ENCODE data around the gene BCAS1. TPM values are rescaled to one million over a fixed set of nuclear protein-coding genes. Genes with fewer than 3 reads are reported as not detected.

Gene BCAS1
- total RNA-seq, 2 donors from 2014 or later: not detected

DNA sequence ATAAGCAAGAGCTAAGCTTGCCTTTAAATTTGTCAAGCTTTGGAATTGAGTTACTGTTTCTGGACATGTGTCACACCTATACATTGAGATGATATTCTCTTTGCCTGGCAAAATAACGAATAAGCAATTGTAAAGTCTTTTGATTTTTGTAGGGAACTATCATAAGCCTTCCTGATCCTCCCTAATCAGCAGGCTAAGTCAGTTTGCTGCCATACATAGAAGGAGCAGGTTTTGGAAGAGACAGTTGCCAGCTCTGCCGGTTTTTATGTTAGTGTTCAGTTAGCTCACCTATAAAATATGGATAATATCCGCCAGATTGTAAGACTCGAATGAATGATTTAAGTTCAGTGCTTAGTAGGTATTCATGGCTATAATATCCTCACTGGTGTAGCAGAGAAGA lies 34.4 kb upstream of the BCAS1 start:
- intact Hi-C loops (cut with DNase I): loop anchor here in 1 of 2 donors (10.0 kb wide), 1 partner anchor 540 kb away; no protein-coding TSS in a partner anchor
- DNase-seq (no peak), ATAC-seq (no peak)

DNA sequence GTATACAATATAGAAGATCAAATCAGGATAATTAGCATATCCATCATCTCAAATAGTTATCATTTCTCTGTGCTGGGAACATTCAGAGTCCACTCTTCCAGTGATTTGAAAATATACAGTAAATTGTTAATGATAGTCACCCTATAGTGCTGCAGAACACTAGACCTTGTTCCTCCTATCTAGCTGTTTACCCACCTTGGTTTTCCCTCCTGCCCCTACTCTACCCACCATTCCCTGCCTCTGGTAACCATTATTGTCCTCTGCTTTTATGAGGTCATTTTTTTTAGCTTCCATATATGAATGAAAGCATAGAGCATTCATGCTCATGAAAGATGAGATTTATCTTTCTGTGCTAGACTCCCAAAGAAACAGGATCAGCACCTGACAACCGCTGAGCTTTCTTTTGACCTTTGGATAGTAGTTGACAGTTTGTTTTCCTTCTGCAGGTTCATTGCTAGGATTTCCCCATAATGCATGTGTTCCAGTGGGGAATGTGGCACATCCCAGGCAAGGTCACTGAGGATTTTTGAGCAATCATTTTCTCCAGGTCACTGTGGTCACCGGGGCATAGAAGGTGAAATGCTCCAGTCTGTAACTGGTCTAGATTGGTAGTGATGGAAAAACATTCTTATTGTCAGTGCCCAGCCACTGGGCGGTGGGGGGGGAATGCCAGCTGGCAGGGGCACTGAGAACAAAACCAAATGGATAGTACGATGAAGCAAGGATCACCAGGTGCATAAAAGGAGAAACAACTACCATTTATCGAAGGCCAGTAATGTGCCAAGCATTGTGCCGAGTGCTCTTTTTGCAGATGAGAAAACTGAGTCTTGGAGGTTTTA lies 33.6 kb upstream of the BCAS1 start:
- DNase-seq: no peak
- intact Hi-C loops (cut with DNase I): loop anchor here in 1 of 2 donors (10.0 kb wide), 1 partner anchor 541 kb away; no protein-coding TSS in a partner anchor
- no peak for ATAC-seq

DNA sequence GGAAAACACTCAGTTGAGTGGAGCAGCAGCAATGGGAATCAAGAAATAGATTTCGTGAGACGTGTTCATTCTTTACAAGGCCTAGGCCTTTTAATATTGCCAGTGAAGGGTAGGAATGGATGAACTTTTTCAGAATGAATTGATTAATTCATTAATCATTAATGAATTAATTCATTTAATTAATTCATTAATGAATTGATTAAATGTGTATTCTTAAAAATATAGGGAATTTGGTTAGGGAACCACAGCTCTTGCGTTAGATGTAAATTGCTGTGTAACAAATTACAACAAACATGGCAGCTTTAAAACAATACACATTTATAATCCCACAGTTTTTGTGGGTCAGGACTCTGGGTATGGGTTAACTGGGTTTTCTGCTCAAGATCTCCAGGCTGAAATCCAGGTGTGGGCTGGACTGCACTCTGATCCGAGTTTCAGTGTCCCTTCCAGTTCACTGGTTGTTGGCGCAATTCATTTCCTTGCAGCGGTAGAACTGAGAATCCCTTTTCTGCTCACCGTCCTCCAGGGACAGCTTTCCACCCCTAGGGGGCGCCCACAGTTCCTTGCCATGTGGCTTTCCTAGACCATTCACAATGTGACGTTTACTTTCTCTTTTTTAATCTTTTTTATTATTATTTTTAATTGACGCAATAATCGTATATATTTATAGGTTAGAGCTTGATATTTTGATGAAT lies 32.8 kb upstream of the BCAS1 start:
- peak in 1 of 2 donors; percentile 52 for ATAC-seq
- DNase-seq: peak; percentile 72
- intact Hi-C loops (cut with DNase I): loop anchor here in 1 of 2 donors (10.0 kb wide), 1 partner anchor 542 kb away; no protein-coding TSS in a partner anchor

DNA sequence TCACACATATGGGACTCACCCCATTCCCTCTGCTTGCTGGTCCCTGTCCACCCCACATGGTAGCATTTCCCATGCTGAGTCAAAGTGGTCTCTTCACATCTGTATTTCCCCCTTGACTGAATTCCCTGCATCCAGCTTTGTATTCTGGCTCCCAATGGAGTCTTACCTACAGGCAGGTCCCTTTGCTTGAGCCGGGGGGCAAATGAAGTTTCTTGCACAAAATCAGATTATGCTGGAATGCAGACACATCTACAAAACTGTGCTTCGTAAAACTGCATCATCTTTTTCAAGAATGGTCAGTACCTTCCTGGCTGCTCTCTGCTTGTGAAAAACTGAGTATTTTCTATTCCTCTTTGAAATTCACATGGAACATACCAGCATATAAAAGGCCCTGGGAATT lies 32.1 kb upstream of the BCAS1 start:
- DNase-seq (no peak), ATAC-seq (no peak)
- intact Hi-C loops (cut with DNase I): loop anchor here in 1 of 2 donors (10.0 kb wide), 1 partner anchor 542 kb away; no protein-coding TSS in a partner anchor

DNA sequence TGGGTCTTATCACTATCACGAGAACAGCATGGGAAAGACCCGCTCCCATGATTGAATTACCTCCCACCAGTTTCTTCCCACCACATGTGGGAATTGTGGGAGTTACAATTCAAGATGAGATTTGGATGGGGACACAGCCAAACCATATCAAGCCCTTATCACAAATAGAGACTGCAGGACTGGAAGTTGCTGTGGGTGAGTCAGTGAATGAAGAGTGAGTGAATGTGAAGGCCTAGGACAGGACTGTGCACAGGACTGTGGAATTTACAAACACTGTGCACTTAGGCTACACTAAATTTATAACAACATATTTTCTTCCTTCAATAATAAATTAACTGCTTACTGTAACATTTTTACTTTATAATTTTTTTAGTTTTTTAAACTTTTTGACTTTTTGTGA lies 30.2 kb upstream of the BCAS1 start:
- ATAC-seq (no peak), DNase-seq (no peak)
- intact Hi-C loops (cut with DNase I): loop anchor here in 1 of 2 donors (10.0 kb wide), 1 partner anchor 544 kb away; no protein-coding TSS in a partner anchor

DNA sequence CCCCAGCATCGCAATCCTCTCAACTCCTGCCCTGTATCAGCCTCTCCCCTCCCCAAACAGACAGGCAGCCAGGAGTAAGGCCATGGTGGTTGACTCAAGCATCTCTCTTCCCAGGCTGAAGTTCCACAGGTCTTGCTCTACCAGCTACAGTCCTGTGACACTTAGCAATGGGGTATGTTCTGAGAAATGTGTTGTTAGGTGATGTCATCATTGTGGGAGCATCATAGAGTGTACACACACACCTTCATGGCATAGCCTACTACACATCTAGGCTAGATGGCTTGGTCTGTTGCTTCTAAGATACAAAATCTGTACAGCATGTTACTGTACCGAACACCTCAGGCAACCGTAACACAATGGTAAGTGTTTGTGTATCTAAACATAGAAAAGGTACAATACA lies 29.5 kb upstream of the BCAS1 start:
- DNase-seq: no peak
- ATAC-seq: no peak
- intact Hi-C loops (cut with DNase I): loop anchor here in 1 of 2 donors (10.0 kb wide), 1 partner anchor 545 kb away; no protein-coding TSS in a partner anchor

DNA sequence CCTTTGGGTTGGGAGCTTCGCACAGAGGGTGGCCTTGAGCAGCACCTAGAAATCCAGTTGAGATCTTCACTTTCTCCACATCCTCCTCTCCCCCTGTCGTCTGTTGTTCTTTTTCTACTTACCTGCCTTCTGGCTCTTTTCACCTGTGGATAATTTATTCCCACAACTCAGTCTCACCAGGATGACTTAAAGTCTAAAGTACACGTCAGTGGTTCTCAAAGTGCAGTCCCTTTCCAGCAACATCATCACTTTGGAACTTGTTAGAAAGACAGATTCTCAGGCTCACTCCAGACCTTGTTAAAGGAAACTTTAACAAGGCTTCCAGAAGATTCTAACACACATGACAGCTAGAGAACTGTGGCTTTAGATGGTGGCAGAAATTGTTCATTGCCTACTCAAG lies 27.7 kb upstream of the BCAS1 start:
- intact Hi-C loops (cut with DNase I): no loop called here
- DNase-seq (no peak), ATAC-seq (no peak)

DNA sequence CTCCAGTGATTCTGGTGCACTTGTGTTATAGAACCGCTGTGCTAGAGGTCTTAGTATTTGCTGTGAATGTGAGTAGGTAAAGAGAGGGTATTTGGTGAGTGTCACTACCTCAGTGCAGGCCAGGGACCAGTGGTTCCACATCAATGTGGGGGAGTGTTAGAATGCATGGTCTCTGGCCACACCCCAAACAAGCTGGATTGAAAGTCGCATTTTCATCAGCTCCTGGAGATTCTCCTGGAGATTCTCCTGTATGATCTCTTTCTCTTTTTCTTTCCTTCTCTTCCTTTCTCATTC lies 26.8 kb upstream of the BCAS1 start:
- DNase-seq (no peak), ATAC-seq (no peak)
- intact Hi-C loops (cut with DNase I): loop anchor here in 1 of 2 donors (2.0 kb wide), 2 partner anchors 102 to 550 kb away; no protein-coding TSS in a partner anchor

DNA sequence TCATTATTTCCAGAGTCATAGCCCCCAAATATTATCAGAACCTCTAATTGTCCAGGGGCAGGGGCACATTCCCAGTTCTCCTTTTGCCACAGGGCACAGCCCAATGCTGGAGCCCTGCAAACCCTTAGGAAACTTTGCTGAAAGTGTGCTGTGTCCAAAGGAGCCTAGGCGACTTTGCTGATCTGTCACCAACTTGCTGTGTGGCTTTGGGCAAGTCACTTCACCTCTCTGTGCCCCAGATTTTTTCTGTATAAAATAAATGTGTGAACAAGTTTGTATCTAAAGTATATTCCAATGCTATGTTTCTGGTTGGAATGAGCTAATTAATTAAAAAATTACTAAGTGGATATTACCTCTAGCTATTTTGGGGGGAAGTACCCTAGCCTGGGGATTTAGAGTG lies 25.4 kb upstream of the BCAS1 start:
- ATAC-seq (no peak), DNase-seq (no peak)
- intact Hi-C loops (cut with DNase I): loop anchor here in 1 of 2 donors (2.0 kb wide), 2 partner anchors 103 to 551 kb away; no protein-coding TSS in a partner anchor

DNA sequence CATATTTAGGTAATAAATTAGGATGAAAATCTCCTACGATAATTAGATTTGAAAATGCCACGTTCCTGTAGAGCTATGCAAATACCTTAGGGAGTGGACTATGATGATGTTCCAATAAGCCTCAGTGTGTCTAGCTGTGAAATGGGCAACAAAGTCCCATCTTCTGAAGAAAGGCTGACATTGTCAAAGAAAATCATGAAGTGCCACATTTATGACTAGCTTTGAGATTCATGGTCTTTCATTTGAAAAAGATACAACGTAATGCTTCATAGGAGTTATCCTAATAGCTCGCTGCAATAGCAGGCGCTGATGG lies 23.8 kb upstream of the BCAS1 start:
- ATAC-seq (no peak), DNase-seq (no peak)
- intact Hi-C loops (cut with DNase I): no loop called here

DNA sequence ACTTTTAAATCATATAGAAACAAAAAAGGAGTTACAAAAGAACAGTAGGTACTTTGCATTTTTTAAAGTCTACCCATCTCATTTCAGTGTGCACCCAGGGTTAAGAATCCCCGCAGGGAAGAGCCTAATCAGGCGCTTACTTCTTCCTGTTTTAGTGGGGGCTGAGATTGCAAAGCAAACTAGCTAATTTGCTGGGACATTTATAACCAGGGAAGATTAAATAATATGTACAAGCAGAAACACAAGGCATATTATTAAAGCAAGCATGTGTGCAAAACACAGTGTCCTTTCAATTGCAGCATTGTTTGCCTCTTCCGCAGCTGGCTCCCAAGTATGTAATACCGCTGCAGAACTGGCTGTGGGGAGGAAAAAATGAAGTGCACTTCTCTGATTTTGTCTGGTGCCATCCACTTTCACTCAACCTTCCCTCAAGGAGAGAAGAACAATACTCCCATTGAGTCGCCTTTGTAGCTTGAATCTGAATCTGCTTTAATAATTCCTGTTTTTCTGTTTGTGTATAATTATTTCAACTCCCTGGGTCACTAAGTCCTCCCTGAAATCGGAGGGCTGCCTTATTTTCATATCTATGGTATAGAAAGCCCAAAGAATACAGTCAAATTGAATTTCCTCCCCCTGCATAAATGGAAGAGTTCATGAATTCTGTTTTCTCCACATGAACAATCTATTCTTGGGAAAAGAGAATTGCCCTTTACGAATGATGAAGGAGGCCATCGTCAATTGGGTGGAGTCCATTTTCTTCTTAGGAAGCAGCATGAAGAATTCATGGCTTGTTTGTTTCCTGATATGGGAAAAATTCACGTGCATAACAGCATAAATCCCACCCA lies 23.3 kb upstream of the BCAS1 start:
- intact Hi-C loops (cut with DNase I): no loop called here
- ATAC-seq (no peak), DNase-seq (no peak)

DNA sequence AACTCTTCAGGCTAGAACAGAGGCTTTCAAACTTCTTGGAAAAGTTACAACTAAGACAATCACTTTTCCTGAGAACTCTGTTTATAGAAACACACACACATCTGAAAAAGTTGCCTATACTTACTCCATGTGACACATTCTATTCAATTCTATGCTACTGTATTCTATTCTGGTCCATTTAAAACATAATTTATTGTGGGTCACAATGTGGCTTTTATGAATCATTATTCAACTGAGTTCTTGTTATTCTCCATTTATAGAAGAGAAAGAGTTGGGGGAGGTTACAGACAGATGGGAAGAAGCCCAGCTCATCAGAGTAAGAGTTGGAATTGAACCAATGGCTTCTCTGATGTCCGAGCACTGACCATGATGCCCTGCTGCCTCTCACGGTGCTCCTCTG lies 21.6 kb upstream of the BCAS1 start:
- intact Hi-C loops (cut with DNase I): no loop called here
- ATAC-seq: no peak
- no peak for DNase-seq

DNA sequence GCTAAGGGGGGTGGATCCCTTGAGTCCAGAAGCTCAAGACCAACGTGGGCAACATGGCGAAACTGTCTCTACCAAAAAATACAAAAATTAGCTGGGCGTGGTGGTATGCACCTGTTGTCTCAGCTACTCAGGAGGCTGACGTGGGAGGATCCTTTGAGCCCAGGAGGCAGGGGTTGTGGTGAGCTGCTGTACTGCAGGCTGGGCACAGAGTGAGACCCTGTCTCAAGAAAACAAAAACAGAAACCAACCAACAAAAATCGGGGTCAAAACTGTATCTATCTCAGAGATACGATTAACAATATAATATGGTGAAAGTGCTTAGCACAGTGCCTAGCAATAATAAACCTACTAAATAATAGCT lies 20.7 kb upstream of the BCAS1 start:
- DNase-seq: no peak
- ATAC-seq: no peak
- intact Hi-C loops (cut with DNase I): no loop called here

DNA sequence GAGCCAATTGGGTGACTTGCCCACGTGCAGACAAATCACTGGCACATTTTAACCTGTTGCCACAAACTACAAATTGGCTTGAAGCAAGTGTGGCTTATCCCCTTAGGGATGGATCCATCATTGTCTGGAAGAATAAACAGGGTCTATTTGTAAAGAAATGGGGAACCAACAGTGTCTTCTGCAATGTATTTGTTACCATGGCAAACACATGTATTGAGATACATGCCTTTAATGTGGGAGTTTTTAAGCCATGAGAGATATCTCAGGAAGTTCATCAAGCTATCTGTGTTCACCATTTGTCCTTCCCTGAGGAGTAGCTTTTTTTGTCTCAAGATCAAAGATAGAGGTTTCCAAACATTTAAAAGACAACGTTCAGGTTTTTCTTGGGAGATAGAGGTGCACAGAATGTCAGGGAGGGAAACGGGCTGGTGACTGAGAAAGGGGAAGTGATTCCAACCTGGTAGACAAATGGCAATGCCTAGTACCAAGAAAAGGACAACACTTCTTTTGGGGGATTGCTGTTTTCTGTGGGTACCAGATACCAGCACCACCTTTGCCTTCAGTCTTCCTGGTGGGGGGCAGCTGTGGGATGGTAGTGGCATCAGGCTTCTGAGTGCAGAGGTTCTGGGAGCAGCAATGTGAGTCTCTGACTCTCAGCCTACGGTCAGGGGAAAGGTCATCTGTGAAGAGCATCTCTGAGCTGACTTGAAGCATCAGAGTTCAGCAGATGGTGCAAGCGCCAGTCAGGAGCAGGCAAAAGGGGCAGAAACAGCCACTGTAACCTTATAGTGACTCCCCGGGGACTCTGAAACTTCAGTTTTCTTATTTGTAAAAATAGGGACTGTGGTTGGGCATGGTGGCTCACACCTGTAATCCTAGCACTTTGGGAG lies 20.1 kb upstream of the BCAS1 start:
- no peak for DNase-seq
- intact Hi-C loops (cut with DNase I): no loop called here
- no peak for ATAC-seq

DNA sequence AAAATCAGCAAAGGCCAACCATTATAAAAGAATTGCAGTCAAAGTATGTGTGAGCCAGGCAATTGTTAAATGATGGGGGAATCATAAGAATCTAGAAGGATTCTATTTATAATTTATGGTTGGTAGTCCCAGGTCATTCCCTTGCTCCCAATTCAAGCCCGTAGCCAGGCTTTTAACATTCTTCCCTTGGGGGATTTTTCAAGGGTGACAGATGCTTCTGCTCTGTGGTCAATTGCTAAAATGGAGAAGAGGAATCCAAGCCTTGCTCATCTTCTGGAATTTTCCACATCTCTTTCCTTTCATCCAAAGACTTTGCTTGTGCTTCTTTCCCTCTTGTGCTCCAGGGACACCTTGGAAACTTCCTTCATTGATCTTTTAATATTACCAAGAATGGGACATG lies 18.0 kb upstream of the BCAS1 start:
- intact Hi-C loops (cut with DNase I): no loop called here
- DNase-seq (no peak), ATAC-seq (no peak)

DNA sequence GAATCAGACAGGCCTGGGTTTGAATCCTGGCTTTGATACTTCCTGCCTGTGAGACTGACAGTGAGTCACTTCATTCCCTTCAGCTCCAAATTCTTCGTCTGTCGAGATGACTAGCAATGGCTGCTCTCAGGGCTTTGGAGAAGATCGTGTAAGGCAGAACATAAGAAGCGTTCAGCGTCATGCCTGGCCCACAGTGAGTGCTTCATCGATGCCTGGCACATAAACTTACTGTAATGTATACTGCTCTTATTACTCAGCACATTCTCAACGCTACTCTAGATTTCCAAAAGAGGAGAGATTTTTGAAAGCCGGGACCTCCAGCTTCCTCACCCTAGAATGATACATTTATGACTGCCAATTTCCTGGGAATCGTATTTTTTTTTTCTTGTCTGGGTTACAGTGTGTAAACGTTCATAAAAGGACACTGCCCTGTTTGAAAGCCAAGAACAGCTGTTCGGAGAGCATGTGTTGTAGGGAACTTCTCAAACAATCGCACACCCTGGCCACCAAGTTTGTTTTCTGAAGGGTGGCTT lies 16.2 kb upstream of the BCAS1 start:
- peak; percentile 12 to 47 for ATAC-seq
- DNase-seq: no peak
- intact Hi-C loops (cut with DNase I): no loop called here

DNA sequence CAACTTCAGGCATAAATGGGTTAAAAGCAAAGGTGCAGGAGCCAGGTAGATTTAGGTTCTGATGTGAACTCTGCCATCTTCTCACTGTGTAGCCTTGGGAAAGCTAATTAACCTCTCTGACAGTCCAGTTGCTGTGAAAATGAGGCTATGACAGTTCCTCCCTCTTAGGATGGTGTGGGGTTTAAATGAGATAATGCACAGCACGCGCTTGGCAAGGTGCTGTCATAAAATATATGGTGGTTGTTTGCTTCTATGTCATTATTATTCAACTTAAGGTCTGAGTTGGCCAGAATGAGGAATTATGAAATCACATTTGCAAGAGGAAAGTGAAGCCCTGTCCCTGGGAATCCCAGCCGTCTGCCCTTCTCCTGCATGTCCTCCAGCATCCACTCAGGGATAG lies 15.5 kb upstream of the BCAS1 start:
- ATAC-seq (no peak), DNase-seq (no peak)
- intact Hi-C loops (cut with DNase I): no loop called here

DNA sequence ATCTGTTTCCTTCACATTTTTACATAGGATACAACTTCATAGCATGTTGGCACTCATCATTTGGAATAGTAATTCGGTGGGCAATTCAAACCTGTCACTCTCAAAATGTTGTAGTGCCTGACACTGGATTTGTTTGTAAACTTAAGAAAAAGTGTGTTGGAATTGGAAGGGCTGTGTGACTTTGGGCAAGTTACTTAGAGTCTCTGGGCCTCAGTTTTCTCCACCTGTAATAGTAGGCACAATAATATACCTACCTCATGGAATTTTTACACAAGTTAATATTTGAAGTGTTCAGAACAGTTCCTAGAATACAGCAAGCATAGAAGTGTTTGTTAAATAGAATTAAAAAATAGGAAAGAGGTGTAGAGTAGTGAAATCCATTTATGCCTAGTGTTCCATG lies 15.0 kb upstream of the BCAS1 start:
- DNase-seq: no peak
- intact Hi-C loops (cut with DNase I): no loop called here
- no peak for ATAC-seq

Data from left cardiac atrium (tissue), 4 donors.